ENCODE measurements around the gene YWHAE. TPM values are rescaled to one million over a fixed set of nuclear protein-coding genes. Genes with fewer than 3 reads are reported as not detected.

YWHAE gene
- total RNA-seq, 2 experiments from 2014 or later: 267 to 646 TPM

DNA sequence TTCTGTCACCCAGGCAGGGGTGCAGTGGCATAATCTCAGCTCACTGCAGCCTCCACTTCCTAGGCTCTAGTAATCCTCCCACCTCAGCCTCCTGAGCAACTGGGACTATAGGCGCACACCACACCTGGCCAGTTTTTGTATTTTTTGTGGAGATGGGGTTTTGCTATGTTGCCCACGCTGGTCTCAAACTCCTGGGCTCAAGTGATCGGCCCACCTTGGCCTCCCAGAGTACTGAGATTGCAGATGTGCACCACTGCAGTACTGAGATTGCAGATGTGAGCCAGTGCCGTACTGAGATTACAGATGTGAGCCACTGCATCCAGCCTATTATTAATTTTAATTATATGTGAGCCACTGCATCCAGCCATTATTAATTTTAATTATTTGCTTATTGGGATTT lies 42.2 kb upstream of the YWHAE start:
- no peak for DNase-seq (ENCODE audit: low spot score)
- Histone ChIP-seq H3K9me3 (ENCODE audit: low read length) (no peaks in the 10 kb centered on the region), H3K4me1 (ENCODE audit: insufficient read depth, low read length, poor library complexity, severe bottlenecking) (no peaks in the 10 kb centered on the region), H3K4me3 (ENCODE audit: low read depth, low read length, poor library complexity, severe bottlenecking) (no peak overlapping the region), H3K36me3 (ENCODE audit: insufficient read depth, low read length) (peaks cover 59% of the 10 kb centered on the region), H3K27ac (ENCODE audit: low read depth, low read length, poor library complexity, severe bottlenecking) (no peak overlapping the region), H2AFZ (ENCODE audit: low read length) (no peak overlapping the region), H4K20me1 (ENCODE audit: insufficient read depth, low read length) (no peaks in the 10 kb centered on the region), H3K9me2 (ENCODE audit: insufficient read depth, low read length) (no peaks in the 10 kb centered on the region), H3K79me2 (ENCODE audit: insufficient read depth, low read depth, low read length) (peaks cover 69% of the 10 kb centered on the region), H3K4me2 (ENCODE audit: low read length) (no peak overlapping the region)
- intact Hi-C loops (cut with micrococcal nuclease; ENCODE audit: unreplicated experiment): no loop called here
- CTCF ChIA-PET (ENCODE audit: unreplicated experiment): no interaction called here
- POLR2A ChIA-PET: interaction anchor here (1.0 kb wide), 1 partner anchor 28 kb away, joined by 4 read pairs; no protein-coding TSS in a partner anchor
- TF ChIP-seq, protein P1, sequence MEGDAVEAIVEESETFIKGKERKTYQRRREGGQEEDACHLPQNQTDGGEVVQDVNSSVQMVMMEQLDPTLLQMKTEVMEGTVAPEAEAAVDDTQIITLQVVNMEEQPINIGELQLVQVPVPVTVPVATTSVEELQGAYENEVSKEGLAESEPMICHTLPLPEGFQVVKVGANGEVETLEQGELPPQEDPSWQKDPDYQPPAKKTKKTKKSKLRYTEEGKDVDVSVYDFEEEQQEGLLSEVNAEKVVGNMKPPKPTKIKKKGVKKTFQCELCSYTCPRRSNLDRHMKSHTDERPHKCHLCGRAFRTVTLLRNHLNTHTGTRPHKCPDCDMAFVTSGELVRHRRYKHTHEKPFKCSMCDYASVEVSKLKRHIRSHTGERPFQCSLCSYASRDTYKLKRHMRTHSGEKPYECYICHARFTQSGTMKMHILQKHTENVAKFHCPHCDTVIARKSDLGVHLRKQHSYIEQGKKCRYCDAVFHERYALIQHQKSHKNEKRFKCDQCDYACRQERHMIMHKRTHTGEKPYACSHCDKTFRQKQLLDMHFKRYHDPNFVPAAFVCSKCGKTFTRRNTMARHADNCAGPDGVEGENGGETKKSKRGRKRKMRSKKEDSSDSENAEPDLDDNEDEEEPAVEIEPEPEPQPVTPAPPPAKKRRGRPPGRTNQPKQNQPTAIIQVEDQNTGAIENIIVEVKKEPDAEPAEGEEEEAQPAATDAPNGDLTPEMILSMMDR (conservative IDR thresholded peaks at IDR 0.05; ENCODE audit: low read length): no peak
- no peak for TF ChIP-seq EZH2phosphoT487 (IDR thresholded peaks at IDR 0.05; ENCODE audit: borderline replicate concordance, low read depth, low read length)
- no TSS peak for BruUV-seq (replicated peaks)

DNA sequence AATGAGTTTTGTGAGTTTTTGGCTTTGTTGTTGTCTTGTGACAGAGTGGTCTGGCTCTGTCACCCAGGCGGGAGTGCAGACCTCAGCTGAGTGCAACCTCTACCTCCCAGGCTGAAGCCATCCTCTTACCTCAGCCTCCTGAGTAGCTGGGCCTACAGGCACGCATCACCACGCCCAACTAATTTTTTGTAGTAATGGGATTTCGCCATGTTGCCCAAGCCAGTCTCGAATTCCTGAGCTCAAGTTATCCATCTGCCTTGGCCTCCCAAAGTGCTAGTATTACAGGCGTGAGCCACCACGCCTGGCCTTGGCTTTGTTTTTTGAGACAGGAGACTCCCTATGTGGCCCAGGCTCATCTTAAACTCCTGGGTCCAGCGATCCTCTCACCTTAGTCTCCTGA lies 40.9 kb upstream of the YWHAE start:
- H3K4me2 ChIP-seq (ENCODE audit: low read length): no peak overlapping the region
- no peak for DNase-seq (ENCODE audit: low spot score)
- POLR2A ChIA-PET: interaction anchor here (1.0 kb wide), 1 partner anchor 27 kb away, joined by 4 read pairs; no protein-coding TSS in a partner anchor
- H2AFZ ChIP-seq (ENCODE audit: low read length): no peak overlapping the region
- H3K9me2 ChIP-seq (ENCODE audit: insufficient read depth, low read length): no peaks in the 10 kb centered on the region
- no peaks in the 10 kb centered on the region for H4K20me1 ChIP-seq (ENCODE audit: insufficient read depth, low read length)
- peaks cover 2% of the 10 kb centered on the region for H3K4me1 ChIP-seq (ENCODE audit: insufficient read depth, low read length, poor library complexity, severe bottlenecking)
- no peak overlapping the region for H3K4me3 ChIP-seq (ENCODE audit: low read depth, low read length, poor library complexity, severe bottlenecking)
- CTCF ChIA-PET (ENCODE audit: unreplicated experiment): no interaction called here
- H3K36me3 ChIP-seq (ENCODE audit: insufficient read depth, low read length): peaks cover 68% of the 10 kb centered on the region
- no TSS peak for BruUV-seq (replicated peaks)
- no peak overlapping the region for H3K27ac ChIP-seq (ENCODE audit: low read depth, low read length, poor library complexity, severe bottlenecking)
- TF ChIP-seq EZH2phosphoT487 (IDR thresholded peaks at IDR 0.05; ENCODE audit: borderline replicate concordance, low read depth, low read length): no peak
- TF ChIP-seq, protein P1 (conservative IDR thresholded peaks at IDR 0.05; ENCODE audit: low read length): no peak
- intact Hi-C loops (cut with micrococcal nuclease; ENCODE audit: unreplicated experiment): no loop called here
- no peaks in the 10 kb centered on the region for H3K9me3 ChIP-seq (ENCODE audit: low read length)
- H3K79me2 ChIP-seq (ENCODE audit: insufficient read depth, low read depth, low read length): peaks cover 70% of the 10 kb centered on the region

DNA sequence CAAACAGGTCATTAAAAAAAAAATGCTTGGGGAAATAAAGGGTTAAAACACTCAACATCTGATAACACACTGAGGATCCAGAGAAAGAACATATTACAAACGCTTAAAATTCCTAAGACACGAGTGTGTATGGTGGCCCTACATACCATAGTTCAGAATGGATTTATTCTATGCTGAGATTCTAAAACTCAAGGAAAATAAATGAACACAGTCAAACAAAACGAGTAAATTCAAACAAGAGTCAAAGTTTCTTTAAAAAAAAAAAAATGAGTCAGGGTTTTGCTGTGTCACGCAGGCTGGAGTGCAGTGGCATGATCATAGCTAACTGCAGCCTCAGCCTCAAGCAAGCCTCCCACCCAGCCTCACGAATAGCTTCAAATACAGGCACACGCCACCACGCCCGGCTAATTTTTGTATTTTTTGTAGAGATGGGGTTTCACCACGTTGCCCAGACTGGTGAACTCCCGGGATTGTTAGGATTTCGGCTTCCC lies 38.6 kb upstream of the YWHAE start:
- Histone ChIP-seq H3K9me3 (ENCODE audit: low read length) (no peaks in the 10 kb centered on the region), H3K4me3 (ENCODE audit: low read depth, low read length, poor library complexity, severe bottlenecking) (no peak overlapping the region), H3K9me2 (ENCODE audit: insufficient read depth, low read length) (no peaks in the 10 kb centered on the region), H3K36me3 (ENCODE audit: insufficient read depth, low read length) (peaks cover 76% of the 10 kb centered on the region), H3K4me1 (ENCODE audit: insufficient read depth, low read length, poor library complexity, severe bottlenecking) (peaks cover 9% of the 10 kb centered on the region), H3K79me2 (ENCODE audit: insufficient read depth, low read depth, low read length) (peaks cover 68% of the 10 kb centered on the region; the same call in 1 of the 2 replicates), H3K4me2 (ENCODE audit: low read length) (no peak overlapping the region), H4K20me1 (ENCODE audit: insufficient read depth, low read length) (no peaks in the 10 kb centered on the region), H3K27ac (ENCODE audit: low read depth, low read length, poor library complexity, severe bottlenecking) (no peak overlapping the region), H2AFZ (ENCODE audit: low read length) (no peak overlapping the region)
- intact Hi-C loops (cut with micrococcal nuclease; ENCODE audit: unreplicated experiment): no loop called here
- ChIA-PET CTCF (ENCODE audit: unreplicated experiment) (no interaction called here), POLR2A (interaction anchor here (0.7 kb wide), 1 partner anchor 25 kb away, joined by 3 read pairs; no protein-coding TSS in a partner anchor)
- TF ChIP-seq, protein P1 (conservative IDR thresholded peaks at IDR 0.05; ENCODE audit: low read length): no peak
- no peak for TF ChIP-seq EZH2phosphoT487 (IDR thresholded peaks at IDR 0.05; ENCODE audit: borderline replicate concordance, low read depth, low read length)
- BruUV-seq (replicated peaks): no TSS peak
- DNase-seq (ENCODE audit: low spot score): no peak
